ENCODE measurements around the gene LCNL1.

Gene LCNL1

GRCh38 chr9:137007108-137007815, 24.5 kb downstream of the LCNL1 start:
- no peak for DNase-seq
- no peak for TF ChIP-seq GATA1 (IDR thresholded peaks at IDR 0.05; ENCODE audit: low read depth, low read length)
- TF ChIP-seq POLR2A (IDR thresholded peaks at IDR 0.05; ENCODE audit: low read length): no peak

GRCh38 chr9:137007816-137008270, 25.1 kb downstream of the LCNL1 start:
- DNase-seq: no peak
- no peak for TF ChIP-seq GATA1 (IDR thresholded peaks at IDR 0.05; ENCODE audit: low read depth, low read length)
- TF ChIP-seq POLR2A (IDR thresholded peaks at IDR 0.05; ENCODE audit: low read length): no peak

- TF ChIP-seq GATA1 (IDR thresholded peaks at IDR 0.05; ENCODE audit: low read depth, low read length) (no peak), POLR2A (IDR thresholded peaks at IDR 0.05; ENCODE audit: low read length) (no peak)
- DNase-seq: no peak
Measured at GRCh38 chr9:137008312-137008711, 25.5 kb downstream of the LCNL1 start.

- DNase-seq: no peak
- TF ChIP-seq POLR2A (IDR thresholded peaks at IDR 0.05; ENCODE audit: low read length) (no peak), GATA1 (IDR thresholded peaks at IDR 0.05; ENCODE audit: low read depth, low read length) (no peak)
Measured at GRCh38 chr9:137009217-137009616, 26.4 kb downstream of the LCNL1 start.

GRCh38 chr9:137009938-137010732, 27.3 kb downstream of the LCNL1 start:
- no peak for DNase-seq
- TF ChIP-seq POLR2A (IDR thresholded peaks at IDR 0.05; ENCODE audit: low read length) (no peak), GATA1 (IDR thresholded peaks at IDR 0.05; ENCODE audit: low read depth, low read length) (no peak)

- no peak for TF ChIP-seq GATA1 (IDR thresholded peaks at IDR 0.05; ENCODE audit: low read depth, low read length)
- DNase-seq: no peak
Measured at GRCh38 chr9:137011156-137011555, 28.4 kb downstream of the LCNL1 start.

GRCh38 chr9:137011907-137012675, 29.3 kb downstream of the LCNL1 start:
- no peak for TF ChIP-seq POLR2A (IDR thresholded peaks at IDR 0.05; ENCODE audit: low read length)
- TF ChIP-seq GATA1 (IDR thresholded peaks at IDR 0.05; ENCODE audit: low read depth, low read length): no peak
- no peak for DNase-seq

- DNase-seq: peak in 1 of 2 experiments; percentile 30
- no peak for TF ChIP-seq GATA1 (IDR thresholded peaks at IDR 0.05; ENCODE audit: low read depth, low read length)
- no peak for TF ChIP-seq POLR2A (IDR thresholded peaks at IDR 0.05; ENCODE audit: low read length)
Measured at GRCh38 chr9:137012694-137013570, 30.1 kb downstream of the LCNL1 start.

- DNase-seq: no peak
Measured at GRCh38 chr9:137013571-137013940, 30.8 kb downstream of the LCNL1 start.

GRCh38 chr9:137014166-137014565, 31.4 kb downstream of the LCNL1 start:
- no peak for DNase-seq
- TF ChIP-seq POLR2A (IDR thresholded peaks at IDR 0.05; ENCODE audit: low read length): no peak
- TF ChIP-seq GATA1 (IDR thresholded peaks at IDR 0.05; ENCODE audit: low read depth, low read length): no peak

More at GRCh38 chr9:137013571-137013940, 30.8 kb downstream of the LCNL1 start:
- TF ChIP-seq POLR2A (IDR thresholded peaks at IDR 0.05; ENCODE audit: low read length) (no peak), GATA1 (IDR thresholded peaks at IDR 0.05; ENCODE audit: low read depth, low read length) (no peak)

GRCh38 chr9:137014776-137015539, 32.2 kb downstream of the LCNL1 start:
- DNase-seq: no peak
- TF ChIP-seq POLR2A (IDR thresholded peaks at IDR 0.05; ENCODE audit: low read length) (no peak), GATA1 (IDR thresholded peaks at IDR 0.05; ENCODE audit: low read depth, low read length) (no peak)

GRCh38 chr9:137015540-137015930, 32.7 kb downstream of the LCNL1 start:
- no peak for DNase-seq
- TF ChIP-seq GATA1 (IDR thresholded peaks at IDR 0.05; ENCODE audit: low read depth, low read length) (no peak), POLR2A (IDR thresholded peaks at IDR 0.05; ENCODE audit: low read length) (no peak)
